Articular chondrocyte of knee joint (primary cell): ENCODE measurements around the gene TNNI2. TPM values are rescaled to one million over a fixed set of nuclear protein-coding genes. Genes with fewer than 3 reads are reported as not detected.

Experiments used
- small RNA-seq: library from RNA; depleted of rRNA; stranded (forward); fragments of <200 nt; gene quantifications from one replicate; pipeline ENCODE3, GENCODE V24; 2012
- total RNA-seq: library from RNA; depleted of rRNA; stranded (reverse); fragments of >200 nt; gene quantifications from 2 replicates; pipeline ENCODE4 v1.2.3, GENCODE V29; 2012

Gene TNNI2
- not detected in 2 replicates for total RNA-seq

DNA sequence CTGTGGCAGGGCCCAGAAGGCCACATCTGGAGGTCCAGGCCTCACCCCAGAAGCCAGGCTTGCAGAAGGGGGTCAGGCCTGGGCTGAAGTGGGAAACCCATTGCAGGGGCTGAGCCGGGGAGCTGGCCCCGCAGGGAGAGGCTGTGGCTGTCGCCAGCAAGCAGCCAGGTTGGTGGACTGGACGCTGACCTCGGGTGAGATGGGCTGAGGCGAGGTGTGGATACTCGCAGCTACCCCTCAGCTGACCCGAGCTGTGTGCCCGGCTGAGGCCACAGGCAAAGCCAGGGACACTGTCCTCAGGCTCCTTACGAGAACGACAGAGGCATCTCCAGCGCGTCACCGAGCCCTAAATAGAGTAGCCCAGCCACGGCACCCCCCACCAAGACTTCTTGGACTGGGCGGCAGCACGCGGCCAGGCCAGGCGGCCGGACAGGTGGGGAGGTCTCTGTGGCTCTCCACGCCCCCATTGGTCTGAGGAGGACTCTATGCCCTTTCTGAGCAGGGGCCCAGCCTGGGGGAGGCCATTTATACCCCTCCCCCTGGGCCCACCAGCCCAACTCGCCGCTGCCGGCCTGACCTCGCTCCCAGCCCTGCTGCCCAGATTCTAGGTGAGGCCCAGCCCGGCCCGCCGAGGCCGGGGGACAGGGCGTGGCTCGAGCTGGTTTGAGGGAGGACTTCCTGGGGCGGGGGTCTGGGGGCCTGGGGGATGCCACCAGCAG, at the start of gene TNNI2:
Gene TNNI2 (plus strand): TSS at position 556 of the 719 bp plus-strand sequence. CDS start 716 bp downstream, outside the sequence.

GRCh38 chr11:1834779-1835670, 3.8 kb upstream of the TNNI2 start, which contains the start of gene SYT8:
SYT8 (plus strand) TSS chr11:1834990; CDS start chr11:1835106, 116 bp downstream.

GRCh38 chr11:1852877-1853276, 14.1 kb downstream of the TNNI2 start, which contains the start of gene LSP1:
LSP1 (plus strand) TSS chr11:1853084; CDS start chr11:1853145, 61 bp downstream.

Small RNAs within 50 kb of the gene (small RNA-seq; reads per million reads assigned to genes)
- not detected for gene AC051649.1
- gene MIR4298, result not detected

Other genes starting within 250 kb of the TNNI2 start
- not detected in 2 replicates for gene KRTAP5-2, start 240.7 kb upstream of the TNNI2 start, total RNA-seq
- gene KRTAP5-3, start 230.5 kb upstream of the TNNI2 start, total RNA-seq, result not detected in 2 replicates
- not detected in 2 replicates for gene KRTAP5-4, start 216.8 kb upstream of the TNNI2 start, total RNA-seq
- gene KRTAP5-5, start 209.2 kb upstream of the TNNI2 start, total RNA-seq, result not detected in 2 replicates
- not detected in 2 replicates for gene KRTAP5-6, start 141.8 kb upstream of the TNNI2 start, total RNA-seq
- gene IFITM10, start 88.4 kb upstream of the TNNI2 start, total RNA-seq, result 5.5 and 9.5 TPM in 2 replicates
- gene CTSD, start 75.1 kb upstream of the TNNI2 start, total RNA-seq, result 222 and 262 TPM in 2 replicates
- not detected in 2 replicates for gene SYT8, start 4.0 kb upstream of the TNNI2 start, total RNA-seq
- gene LSP1, start 14.1 kb downstream of the TNNI2 start, total RNA-seq, result 84.1 and 94.5 TPM in 2 replicates
- under 0.01 TPM in 1 of 2 replicates, not detected in the other for gene PRR33, start 52.9 kb downstream of the TNNI2 start, total RNA-seq
- 0.43 TPM in 1 of 2 replicates, not detected in the other for gene TNNT3, start 80.7 kb downstream of the TNNI2 start, total RNA-seq
- 106 and 109 TPM in 2 replicates for gene MRPL23, start 108.4 kb downstream of the TNNI2 start, total RNA-seq
- 29.9 and 77.0 TPM in 2 replicates for gene H19, start 158.9 kb downstream of the TNNI2 start, total RNA-seq